GM23338 (cell line): ENCODE results near the gene GABRE. TPM values are rescaled to one million over a fixed set of nuclear protein-coding genes. Genes with fewer than 3 reads are reported as not detected.

Experiments used
- ATAC-seq: fragments of 200-7000 bp; cut with Tn5 transposase; 3 replicates; pipeline ENCODE4 v1.9.1; 2020
- DNase-seq: peaks from one replicate; pipeline ENCODE4 v3.0.0-alpha.2; 2015; ENCODE audit warnings: low spot score
- H2AFZ ChIP-seq: fragments of 200-600 bp; sonication (generic); 2 replicates; pipeline ENCODE4 v1.8.0; 2016; ENCODE audit warnings: antibody characterized with exemption, mild to moderate bottlenecking, moderate library complexity
- H3F3A ChIP-seq: fragments of 200-600 bp; sonication (generic); replicated peaks from 2 replicates; pipeline ENCODE4 v1.8.0; 2017; ENCODE audit warnings: antibody characterized with exemption, mixed run types, low read depth
- H3K27ac ChIP-seq: fragments of 200-600 bp; sonication (generic); 2 replicates; pipeline ENCODE4 v1.6.1; 2016; ENCODE audit warnings: low read depth
- H3K27me3 ChIP-seq: fragments of 200-600 bp; sonication (generic); 2 replicates; pipeline ENCODE4 v1.8.0; 2016; ENCODE audit warnings: mild to moderate bottlenecking, mixed run types, moderate library complexity; ENCODE audit not compliant: insufficient read depth
- H3K36me3 ChIP-seq: fragments of 200-600 bp; sonication (generic); 2 replicates; pipeline ENCODE4 v1.8.0; 2016; ENCODE audit warnings: mild to moderate bottlenecking; ENCODE audit not compliant: insufficient read depth
- H3K4me1 ChIP-seq: fragments of 200-600 bp; sonication (generic); 2 replicates; pipeline ENCODE4 v1.8.0; 2016; ENCODE audit warnings: mild to moderate bottlenecking, moderate library complexity; ENCODE audit not compliant: insufficient read depth
- H3K4me2 ChIP-seq: fragments of 200-600 bp; sonication (generic); 2 replicates; pipeline ENCODE4 v1.7.1; 2017; ENCODE audit warnings: mixed run types
- H3K4me3 ChIP-seq: fragments of 200-600 bp; sonication (generic); 2 replicates; pipeline ENCODE4 v1.6.1; 2016; ENCODE audit warnings: mixed run types
- H3K79me2 ChIP-seq: fragments of 200-600 bp; sonication (generic); replicated peaks from 2 replicates; pipeline ENCODE4 v1.8.0; 2017; ENCODE audit warnings: mild to moderate bottlenecking; ENCODE audit not compliant: insufficient read depth
- H3K9me2 ChIP-seq: fragments of 200-600 bp; sonication (generic); 2 replicates; pipeline ENCODE4 v1.8.0; 2017; ENCODE audit not compliant: insufficient read depth
- H4K20me1 ChIP-seq: fragments of 200-600 bp; sonication (generic); replicated peaks from 2 replicates; pipeline ENCODE4 v1.8.0; 2017; ENCODE audit warnings: mild to moderate bottlenecking; ENCODE audit not compliant: insufficient read depth
- H3K27ac Mint-ChIP-seq: 2 replicates; pipeline ENCODE4 v1.8.0; 2020; ENCODE audit warnings: inconsistent platforms, mild to moderate bottlenecking, moderate library complexity, mixed read lengths
- H3K27me3 Mint-ChIP-seq: 3 replicates; pipeline ENCODE4 v1.8.0; 2022; ENCODE audit warnings: low read depth, mild to moderate bottlenecking, moderate library complexity, mixed read lengths, inconsistent platforms; ENCODE audit not compliant: insufficient read depth, poor library complexity
- H3K36me3 Mint-ChIP-seq: 3 replicates; pipeline ENCODE4 v1.8.0; 2021; ENCODE audit warnings: low read depth, mild to moderate bottlenecking, inconsistent platforms, moderate library complexity, mixed read lengths
- H3K4me1 Mint-ChIP-seq: 3 replicates; pipeline ENCODE4 v1.8.0; 2020; ENCODE audit warnings: mild to moderate bottlenecking, inconsistent platforms, mixed read lengths
- H3K4me3 Mint-ChIP-seq: 3 replicates; pipeline ENCODE4 v1.8.0; 2021; ENCODE audit warnings: moderate library complexity, mild to moderate bottlenecking, inconsistent platforms, mixed read lengths
- H3K9me3 Mint-ChIP-seq: 3 replicates; pipeline ENCODE4 v1.8.0; 2020; ENCODE audit warnings: moderate library complexity, mild to moderate bottlenecking, inconsistent platforms, mixed read lengths
- CTCF ChIP-seq, 2 experiments: fragments of 200-600 bp in 1 of 2; sonication (generic) in 1 of 2; conservative IDR thresholded peaks; 2 replicates each; pipeline versions ENCODE4 v1.5.1 to v1.6.1; 2016 to 2017; ENCODE audit warnings: antibody characterized with exemption in 2 of 2, low read depth in 2 of 2, mild to moderate bottlenecking in 2 of 2, moderate library complexity in 1 of 2
- EZH2 ChIP-seq: fragments of 200-600 bp; sonication (generic); IDR thresholded peaks from one replicate; pipeline ENCODE4 v1.8.0; 2017; ENCODE audit warnings: antibody characterized with exemption, mild to moderate bottlenecking, low read depth; ENCODE audit not compliant: unreplicated experiment
- EZH2phosphoT487 ChIP-seq: fragments of 200-600 bp; sonication (generic); IDR thresholded peaks from one replicate; pipeline ENCODE4 v1.8.1; 2018; ENCODE audit warnings: antibody characterized with exemption; ENCODE audit not compliant: unreplicated experiment
- JUNB ChIP-seq: IDR thresholded peaks from one replicate; pipeline ENCODE4 v1.6.1; 2016; ENCODE audit warnings: antibody characterized with exemption; ENCODE audit not compliant: unreplicated experiment
- NANOG ChIP-seq: IDR thresholded peaks from 2 replicates; pipeline ENCODE4 v1.6.1; 2016; ENCODE audit warnings: antibody characterized with exemption, borderline replicate concordance
- POLR2AphosphoS5 ChIP-seq: IDR thresholded peaks from 2 replicates; pipeline ENCODE4 v1.6.1; 2016; ENCODE audit warnings: antibody characterized with exemption, low read depth
- REST ChIP-seq: IDR thresholded peaks from one replicate; pipeline ENCODE4 v1.6.1; 2018; ENCODE audit warnings: antibody characterized with exemption; ENCODE audit not compliant: unreplicated experiment
- STAT1 ChIP-seq: IDR thresholded peaks from one replicate; pipeline ENCODE4 v1.6.1; 2016; ENCODE audit warnings: antibody characterized with exemption; ENCODE audit not compliant: unreplicated experiment
- ZNF331 ChIP-seq: fragments of 250-450 bp; sonication (Bioruptor Pico); IDR thresholded peaks from 2 replicates; pipeline ENCODE4 v1.5.0; 2020; ENCODE audit warnings: low read depth, mild to moderate bottlenecking, moderate library complexity
- polyA plus RNA-seq: library from polyadenylated mRNA; unstranded; fragments of >200 nt; fragmentation: Nextera tagmentation; extraction: Ambion mirVana; gene quantifications from 2 replicates; pipeline ENCODE4 v1.2.1, GENCODE V29; 2016
- total RNA-seq: library from RNA; depleted of rRNA; stranded (reverse); fragments of >200 nt; shearing (Covaris generic); gene quantifications from 2 replicates; pipeline ENCODE4 v1.2.3, GENCODE V29; 2014
- TF ChIP-seq, protein P1 (sequence below): IDR thresholded peaks from 2 replicates; pipeline ENCODE4 v1.6.1; 2016; ENCODE audit warnings: antibody characterized with exemption
- TF ChIP-seq, protein P2 (sequence below): fragments of 250-450 bp; sonication (Bioruptor Pico); IDR thresholded peaks from 2 replicates; pipeline ENCODE4 v1.5.0; 2020; ENCODE audit warnings: mild to moderate bottlenecking, moderate library complexity

Gene GABRE
- total and polyA plus RNA-seq, 2 experiments from 2014 or later = 4.9 to 8.3 TPM

GRCh38 chrX:151981129-151981528 lies 6.7 kb upstream of the GABRE start:
- Mint-ChIP-seq H3K4me1 (no peaks in the 10 kb centered on the region), H3K9me3 (no peaks in the 10 kb centered on the region), H3K4me3 (no peak overlapping the region), H3K27ac (no peak overlapping the region), H3K27me3 (peaks cover 5% of the 10 kb centered on the region), H3K36me3 (no peaks in the 10 kb centered on the region)
- DNase-seq (no peak), ATAC-seq (no peak)
- no peak overlapping the region for H2AFZ ChIP-seq
- no peaks in the 10 kb centered on the region for H3K4me1 ChIP-seq
- TF ChIP-seq ZNF331 (CRISPR knock-in tag) (no peak), STAT1 (no peak), REST (no peak), NANOG (no peak), EZH2phosphoT487 (no peak), JUNB (no peak), POLR2AphosphoS5 (no peak), EZH2 (no peak), CTCF (conservative IDR thresholded peaks at IDR 0.05; ENCODE audit: low read depth in 2 of 2) (no peak)
- TF ChIP-seq, protein P1, sequence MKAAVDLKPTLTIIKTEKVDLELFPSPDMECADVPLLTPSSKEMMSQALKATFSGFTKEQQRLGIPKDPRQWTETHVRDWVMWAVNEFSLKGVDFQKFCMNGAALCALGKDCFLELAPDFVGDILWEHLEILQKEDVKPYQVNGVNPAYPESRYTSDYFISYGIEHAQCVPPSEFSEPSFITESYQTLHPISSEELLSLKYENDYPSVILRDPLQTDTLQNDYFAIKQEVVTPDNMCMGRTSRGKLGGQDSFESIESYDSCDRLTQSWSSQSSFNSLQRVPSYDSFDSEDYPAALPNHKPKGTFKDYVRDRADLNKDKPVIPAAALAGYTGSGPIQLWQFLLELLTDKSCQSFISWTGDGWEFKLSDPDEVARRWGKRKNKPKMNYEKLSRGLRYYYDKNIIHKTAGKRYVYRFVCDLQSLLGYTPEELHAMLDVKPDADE = no peak
- TF ChIP-seq, protein P2, sequence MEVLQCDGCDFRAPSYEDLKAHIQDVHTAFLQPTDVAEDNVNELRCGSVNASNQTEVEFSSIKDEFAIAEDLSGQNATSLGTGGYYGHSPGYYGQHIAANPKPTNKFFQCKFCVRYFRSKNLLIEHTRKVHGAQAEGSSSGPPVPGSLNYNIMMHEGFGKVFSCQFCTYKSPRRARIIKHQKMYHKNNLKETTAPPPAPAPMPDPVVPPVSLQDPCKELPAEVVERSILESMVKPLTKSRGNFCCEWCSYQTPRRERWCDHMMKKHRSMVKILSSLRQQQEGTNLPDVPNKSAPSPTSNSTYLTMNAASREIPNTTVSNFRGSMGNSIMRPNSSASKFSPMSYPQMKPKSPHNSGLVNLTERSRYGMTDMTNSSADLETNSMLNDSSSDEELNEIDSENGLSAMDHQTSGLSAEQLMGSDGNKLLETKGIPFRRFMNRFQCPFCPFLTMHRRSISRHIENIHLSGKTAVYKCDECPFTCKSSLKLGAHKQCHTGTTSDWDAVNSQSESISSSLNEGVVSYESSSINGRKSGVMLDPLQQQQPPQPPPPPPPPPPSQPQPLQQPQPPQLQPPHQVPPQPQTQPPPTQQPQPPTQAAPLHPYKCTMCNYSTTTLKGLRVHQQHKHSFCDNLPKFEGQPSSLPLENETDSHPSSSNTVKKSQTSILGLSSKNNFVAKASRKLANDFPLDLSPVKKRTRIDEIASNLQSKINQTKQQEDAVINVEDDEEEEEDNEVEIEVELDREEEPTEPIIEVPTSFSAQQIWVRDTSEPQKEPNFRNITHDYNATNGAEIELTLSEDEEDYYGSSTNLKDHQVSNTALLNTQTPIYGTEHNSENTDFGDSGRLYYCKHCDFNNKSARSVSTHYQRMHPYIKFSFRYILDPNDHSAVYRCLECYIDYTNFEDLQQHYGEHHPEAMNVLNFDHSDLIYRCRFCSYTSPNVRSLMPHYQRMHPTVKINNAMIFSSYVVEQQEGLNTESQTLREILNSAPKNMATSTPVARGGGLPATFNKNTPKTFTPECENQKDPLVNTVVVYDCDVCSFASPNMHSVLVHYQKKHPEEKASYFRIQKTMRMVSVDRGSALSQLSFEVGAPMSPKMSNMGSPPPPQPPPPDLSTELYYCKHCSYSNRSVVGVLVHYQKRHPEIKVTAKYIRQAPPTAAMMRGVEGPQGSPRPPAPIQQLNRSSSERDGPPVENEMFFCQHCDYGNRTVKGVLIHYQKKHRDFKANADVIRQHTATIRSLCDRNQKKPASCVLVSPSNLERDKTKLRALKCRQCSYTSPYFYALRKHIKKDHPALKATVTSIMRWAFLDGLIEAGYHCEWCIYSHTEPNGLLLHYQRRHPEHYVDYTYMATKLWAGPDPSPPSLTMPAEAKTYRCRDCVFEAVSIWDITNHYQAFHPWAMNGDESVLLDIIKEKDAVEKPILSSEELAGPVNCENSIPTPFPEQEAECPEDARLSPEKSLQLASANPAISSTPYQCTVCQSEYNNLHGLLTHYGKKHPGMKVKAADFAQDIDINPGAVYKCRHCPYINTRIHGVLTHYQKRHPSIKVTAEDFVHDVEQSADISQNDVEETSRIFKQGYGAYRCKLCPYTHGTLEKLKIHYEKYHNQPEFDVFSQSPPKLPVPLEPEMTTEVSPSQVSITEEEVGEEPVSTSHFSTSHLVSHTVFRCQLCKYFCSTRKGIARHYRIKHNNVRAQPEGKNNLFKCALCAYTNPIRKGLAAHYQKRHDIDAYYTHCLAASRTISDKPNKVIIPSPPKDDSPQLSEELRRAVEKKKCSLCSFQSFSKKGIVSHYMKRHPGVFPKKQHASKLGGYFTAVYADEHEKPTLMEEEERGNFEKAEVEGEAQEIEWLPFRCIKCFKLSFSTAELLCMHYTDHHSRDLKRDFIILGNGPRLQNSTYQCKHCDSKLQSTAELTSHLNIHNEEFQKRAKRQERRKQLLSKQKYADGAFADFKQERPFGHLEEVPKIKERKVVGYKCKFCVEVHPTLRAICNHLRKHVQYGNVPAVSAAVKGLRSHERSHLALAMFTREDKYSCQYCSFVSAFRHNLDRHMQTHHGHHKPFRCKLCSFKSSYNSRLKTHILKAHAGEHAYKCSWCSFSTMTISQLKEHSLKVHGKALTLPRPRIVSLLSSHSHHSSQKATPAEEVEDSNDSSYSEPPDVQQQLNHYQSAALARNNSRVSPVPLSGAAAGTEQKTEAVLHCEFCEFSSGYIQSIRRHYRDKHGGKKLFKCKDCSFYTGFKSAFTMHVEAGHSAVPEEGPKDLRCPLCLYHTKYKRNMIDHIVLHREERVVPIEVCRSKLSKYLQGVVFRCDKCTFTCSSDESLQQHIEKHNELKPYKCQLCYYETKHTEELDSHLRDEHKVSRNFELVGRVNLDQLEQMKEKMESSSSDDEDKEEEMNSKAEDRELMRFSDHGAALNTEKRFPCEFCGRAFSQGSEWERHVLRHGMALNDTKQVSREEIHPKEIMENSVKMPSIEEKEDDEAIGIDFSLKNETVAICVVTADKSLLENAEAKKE = no peak
- no peaks in the 10 kb centered on the region for H3K9me2 ChIP-seq
- no peak overlapping the region for H3K4me3 ChIP-seq
- no peaks in the 10 kb centered on the region for H3K79me2 ChIP-seq
- H3K27me3 ChIP-seq = no peaks in the 10 kb centered on the region
- no peaks in the 10 kb centered on the region for H3F3A ChIP-seq
- H3K4me2 ChIP-seq = no peak overlapping the region
- H4K20me1 ChIP-seq = no peaks in the 10 kb centered on the region
- H3K27ac ChIP-seq = no peak overlapping the region
- no peaks in the 10 kb centered on the region for H3K36me3 ChIP-seq
